NB4 (cell line): ENCODE measurements around the gene ADAMTS5.

Experiments used
- TF ChIP-seq, protein P1 (sequence below): IDR thresholded peaks from one replicate; pipeline ENCODE4 v1.5.1; 2012; ENCODE audit warnings: low read depth, low read length
- TF ChIP-seq, protein P2 (sequence below): IDR thresholded peaks from 2 replicates; pipeline ENCODE4 v1.6.1; 2011; ENCODE audit warnings: low read depth, low read length

GRCh38 chr21:26920055-26920454, 46.8 kb downstream of the ADAMTS5 start:
- TF ChIP-seq, protein P1, sequence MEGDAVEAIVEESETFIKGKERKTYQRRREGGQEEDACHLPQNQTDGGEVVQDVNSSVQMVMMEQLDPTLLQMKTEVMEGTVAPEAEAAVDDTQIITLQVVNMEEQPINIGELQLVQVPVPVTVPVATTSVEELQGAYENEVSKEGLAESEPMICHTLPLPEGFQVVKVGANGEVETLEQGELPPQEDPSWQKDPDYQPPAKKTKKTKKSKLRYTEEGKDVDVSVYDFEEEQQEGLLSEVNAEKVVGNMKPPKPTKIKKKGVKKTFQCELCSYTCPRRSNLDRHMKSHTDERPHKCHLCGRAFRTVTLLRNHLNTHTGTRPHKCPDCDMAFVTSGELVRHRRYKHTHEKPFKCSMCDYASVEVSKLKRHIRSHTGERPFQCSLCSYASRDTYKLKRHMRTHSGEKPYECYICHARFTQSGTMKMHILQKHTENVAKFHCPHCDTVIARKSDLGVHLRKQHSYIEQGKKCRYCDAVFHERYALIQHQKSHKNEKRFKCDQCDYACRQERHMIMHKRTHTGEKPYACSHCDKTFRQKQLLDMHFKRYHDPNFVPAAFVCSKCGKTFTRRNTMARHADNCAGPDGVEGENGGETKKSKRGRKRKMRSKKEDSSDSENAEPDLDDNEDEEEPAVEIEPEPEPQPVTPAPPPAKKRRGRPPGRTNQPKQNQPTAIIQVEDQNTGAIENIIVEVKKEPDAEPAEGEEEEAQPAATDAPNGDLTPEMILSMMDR: no peak
- TF ChIP-seq, protein P2, sequence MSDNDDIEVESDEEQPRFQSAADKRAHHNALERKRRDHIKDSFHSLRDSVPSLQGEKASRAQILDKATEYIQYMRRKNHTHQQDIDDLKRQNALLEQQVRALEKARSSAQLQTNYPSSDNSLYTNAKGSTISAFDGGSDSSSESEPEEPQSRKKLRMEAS: no peak
